Measurements from ENCODE around the gene STAB1. TPM values are rescaled to one million over a fixed set of nuclear protein-coding genes. Genes with fewer than 3 reads are reported as not detected.

Gene STAB1
- total and polyA plus RNA-seq, 2 of the 13 experiments (the other 11 are each of a cell fraction or from before 2014, with no cell fraction given), result 0.09 to 0.34 TPM

DNA sequence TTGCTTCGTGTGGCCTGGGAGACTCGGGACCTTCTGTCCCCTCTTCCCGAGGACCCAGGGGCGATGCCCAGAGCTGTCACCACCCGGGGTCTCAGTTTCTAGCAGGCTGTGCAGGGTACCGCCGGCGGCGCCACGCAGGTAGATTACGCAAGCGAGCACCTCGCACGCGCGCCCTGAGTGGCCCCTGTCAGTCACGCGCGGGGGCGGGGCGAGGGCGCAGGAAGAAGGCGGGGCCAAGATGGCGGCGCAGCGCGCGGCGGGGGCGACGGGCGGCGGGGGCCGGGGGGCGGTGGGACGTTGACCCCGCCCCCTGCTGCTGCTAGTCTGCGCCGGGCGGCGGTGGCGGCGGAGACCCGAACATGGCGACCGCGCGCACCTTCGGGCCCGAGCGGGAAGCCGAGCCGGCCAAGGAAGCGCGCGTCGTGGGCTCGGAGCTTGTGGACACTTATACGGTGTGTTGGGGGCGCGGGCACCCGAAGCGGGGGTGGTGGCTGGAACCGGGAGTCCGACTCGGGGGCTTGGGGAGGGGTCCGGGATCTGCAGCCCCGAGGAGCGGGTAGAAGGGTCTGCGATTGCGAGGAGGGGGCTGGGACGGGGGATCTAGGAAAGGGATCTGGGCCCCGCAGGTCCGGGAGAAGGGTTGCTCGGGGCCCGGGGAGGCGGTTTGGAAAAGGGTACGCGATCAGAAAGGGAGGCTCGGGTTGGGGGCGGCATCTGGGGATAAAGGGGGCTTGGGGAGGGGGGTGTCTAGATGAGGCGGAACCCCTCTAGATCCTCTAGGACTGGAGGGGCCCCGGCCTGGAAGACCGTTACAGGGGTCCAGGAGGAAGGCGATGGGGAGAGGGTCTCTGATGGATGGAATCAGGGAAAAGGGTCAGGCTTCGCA lies 39.6 kb upstream of the STAB1 start, which contains the start of gene NISCH (continued):
- TF ChIP-seq, protein P1, sequence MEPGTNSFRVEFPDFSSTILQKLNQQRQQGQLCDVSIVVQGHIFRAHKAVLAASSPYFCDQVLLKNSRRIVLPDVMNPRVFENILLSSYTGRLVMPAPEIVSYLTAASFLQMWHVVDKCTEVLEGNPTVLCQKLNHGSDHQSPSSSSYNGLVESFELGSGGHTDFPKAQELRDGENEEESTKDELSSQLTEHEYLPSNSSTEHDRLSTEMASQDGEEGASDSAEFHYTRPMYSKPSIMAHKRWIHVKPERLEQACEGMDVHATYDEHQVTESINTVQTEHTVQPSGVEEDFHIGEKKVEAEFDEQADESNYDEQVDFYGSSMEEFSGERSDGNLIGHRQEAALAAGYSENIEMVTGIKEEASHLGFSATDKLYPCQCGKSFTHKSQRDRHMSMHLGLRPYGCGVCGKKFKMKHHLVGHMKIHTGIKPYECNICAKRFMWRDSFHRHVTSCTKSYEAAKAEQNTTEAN (CRISPR knock-in tag; conservative IDR thresholded peaks at IDR 0.05), result no peak
- TF ChIP-seq SYNCRIP (IDR thresholded peaks at IDR 0.05; ENCODE audit: insufficient read depth, low read depth, low read length), result no peak
- no peak for TF ChIP-seq GTF2F1 (IDR thresholded peaks at IDR 0.05; ENCODE audit: low read length)
- 0 out of 2 replicates have a peak, but pooled peaks have one; percentile 23 for TF ChIP-seq NCOR1 (IDR thresholded peaks at IDR 0.05; ENCODE audit: borderline replicate concordance, low read length)
- TF ChIP-seq KAT8 (CRISPR knock-in tag; IDR thresholded peaks at IDR 0.05), result peak; percentile 63
- TF ChIP-seq ISL2 (CRISPR knock-in tag; IDR thresholded peaks at IDR 0.05), result no peak
- TF ChIP-seq, protein P2, sequence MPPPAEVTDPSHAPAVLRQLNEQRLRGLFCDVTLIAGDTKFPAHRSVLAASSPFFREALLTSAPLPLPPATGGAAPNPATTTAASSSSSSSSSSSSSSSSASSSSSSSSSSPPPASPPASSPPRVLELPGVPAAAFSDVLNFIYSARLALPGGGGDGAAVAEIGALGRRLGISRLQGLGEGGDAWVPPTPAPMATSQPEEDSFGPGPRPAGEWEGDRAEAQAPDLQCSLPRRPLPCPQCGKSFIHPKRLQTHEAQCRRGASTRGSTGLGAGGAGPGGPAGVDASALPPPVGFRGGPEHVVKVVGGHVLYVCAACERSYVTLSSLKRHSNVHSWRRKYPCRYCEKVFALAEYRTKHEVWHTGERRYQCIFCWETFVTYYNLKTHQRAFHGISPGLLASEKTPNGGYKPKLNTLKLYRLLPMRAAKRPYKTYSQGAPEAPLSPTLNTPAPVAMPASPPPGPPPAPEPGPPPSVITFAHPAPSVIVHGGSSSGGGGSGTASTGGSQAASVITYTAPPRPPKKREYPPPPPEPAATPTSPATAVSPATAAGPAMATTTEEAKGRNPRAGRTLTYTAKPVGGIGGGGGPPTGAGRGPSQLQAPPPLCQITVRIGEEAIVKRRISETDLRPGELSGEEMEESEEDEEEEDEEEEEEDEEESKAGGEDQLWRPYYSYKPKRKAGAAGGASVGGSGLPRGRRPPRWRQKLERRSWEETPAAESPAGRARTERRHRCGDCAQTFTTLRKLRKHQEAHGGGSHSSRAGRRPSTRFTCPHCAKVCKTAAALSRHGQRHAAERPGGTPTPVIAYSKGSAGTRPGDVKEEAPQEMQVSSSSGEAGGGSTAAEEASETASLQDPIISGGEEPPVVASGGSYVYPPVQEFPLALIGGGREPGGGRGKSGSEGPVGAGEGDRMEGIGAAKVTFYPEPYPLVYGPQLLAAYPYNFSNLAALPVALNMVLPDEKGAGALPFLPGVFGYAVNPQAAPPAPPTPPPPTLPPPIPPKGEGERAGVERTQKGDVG (CRISPR knock-in tag; IDR thresholded peaks at IDR 0.05; ENCODE audit: borderline replicate concordance), result no peak
- peak; percentile 65; the same call in 1 of the 2 replicates for TF ChIP-seq ZNF234 (CRISPR knock-in tag; conservative IDR thresholded peaks at IDR 0.05)
- TF ChIP-seq, protein P3, sequence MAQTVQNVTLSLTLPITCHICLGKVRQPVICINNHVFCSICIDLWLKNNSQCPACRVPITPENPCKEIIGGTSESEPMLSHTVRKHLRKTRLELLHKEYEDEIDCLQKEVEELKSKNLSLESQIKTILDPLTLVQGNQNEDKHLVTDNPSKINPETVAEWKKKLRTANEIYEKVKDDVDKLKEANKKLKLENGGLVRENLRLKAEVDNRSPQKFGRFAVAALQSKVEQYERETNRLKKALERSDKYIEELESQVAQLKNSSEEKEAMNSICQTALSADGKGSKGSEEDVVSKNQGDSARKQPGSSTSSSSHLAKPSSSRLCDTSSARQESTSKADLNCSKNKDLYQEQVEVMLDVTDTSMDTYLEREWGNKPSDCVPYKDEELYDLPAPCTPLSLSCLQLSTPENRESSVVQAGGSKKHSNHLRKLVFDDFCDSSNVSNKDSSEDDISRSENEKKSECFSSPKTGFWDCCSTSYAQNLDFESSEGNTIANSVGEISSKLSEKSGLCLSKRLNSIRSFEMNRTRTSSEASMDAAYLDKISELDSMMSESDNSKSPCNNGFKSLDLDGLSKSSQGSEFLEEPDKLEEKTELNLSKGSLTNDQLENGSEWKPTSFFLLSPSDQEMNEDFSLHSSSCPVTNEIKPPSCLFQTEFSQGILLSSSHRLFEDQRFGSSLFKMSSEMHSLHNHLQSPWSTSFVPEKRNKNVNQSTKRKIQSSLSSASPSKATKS (CRISPR knock-in tag; IDR thresholded peaks at IDR 0.05), result no peak; the same call in 1 of the 2 replicates
- TF ChIP-seq NAIF1 (CRISPR knock-in tag; IDR thresholded peaks at IDR 0.05; ENCODE audit: borderline replicate concordance), result no peak
- TF ChIP-seq HDAC1 (CRISPR knock-in tag; IDR thresholded peaks at IDR 0.05), result peak; percentile 90
- TF ChIP-seq, protein P4, sequence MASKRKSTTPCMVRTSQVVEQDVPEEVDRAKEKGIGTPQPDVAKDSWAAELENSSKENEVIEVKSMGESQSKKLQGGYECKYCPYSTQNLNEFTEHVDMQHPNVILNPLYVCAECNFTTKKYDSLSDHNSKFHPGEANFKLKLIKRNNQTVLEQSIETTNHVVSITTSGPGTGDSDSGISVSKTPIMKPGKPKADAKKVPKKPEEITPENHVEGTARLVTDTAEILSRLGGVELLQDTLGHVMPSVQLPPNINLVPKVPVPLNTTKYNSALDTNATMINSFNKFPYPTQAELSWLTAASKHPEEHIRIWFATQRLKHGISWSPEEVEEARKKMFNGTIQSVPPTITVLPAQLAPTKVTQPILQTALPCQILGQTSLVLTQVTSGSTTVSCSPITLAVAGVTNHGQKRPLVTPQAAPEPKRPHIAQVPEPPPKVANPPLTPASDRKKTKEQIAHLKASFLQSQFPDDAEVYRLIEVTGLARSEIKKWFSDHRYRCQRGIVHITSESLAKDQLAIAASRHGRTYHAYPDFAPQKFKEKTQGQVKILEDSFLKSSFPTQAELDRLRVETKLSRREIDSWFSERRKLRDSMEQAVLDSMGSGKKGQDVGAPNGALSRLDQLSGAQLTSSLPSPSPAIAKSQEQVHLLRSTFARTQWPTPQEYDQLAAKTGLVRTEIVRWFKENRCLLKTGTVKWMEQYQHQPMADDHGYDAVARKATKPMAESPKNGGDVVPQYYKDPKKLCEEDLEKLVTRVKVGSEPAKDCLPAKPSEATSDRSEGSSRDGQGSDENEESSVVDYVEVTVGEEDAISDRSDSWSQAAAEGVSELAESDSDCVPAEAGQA (IDR thresholded peaks at IDR 0.05; ENCODE audit: low read depth), result peak; percentile 84
- TF ChIP-seq, protein P4 (CRISPR knock-in tag; IDR thresholded peaks at IDR 0.05; ENCODE audit: borderline replicate concordance), result no peak
- TF ChIP-seq, protein P5, sequence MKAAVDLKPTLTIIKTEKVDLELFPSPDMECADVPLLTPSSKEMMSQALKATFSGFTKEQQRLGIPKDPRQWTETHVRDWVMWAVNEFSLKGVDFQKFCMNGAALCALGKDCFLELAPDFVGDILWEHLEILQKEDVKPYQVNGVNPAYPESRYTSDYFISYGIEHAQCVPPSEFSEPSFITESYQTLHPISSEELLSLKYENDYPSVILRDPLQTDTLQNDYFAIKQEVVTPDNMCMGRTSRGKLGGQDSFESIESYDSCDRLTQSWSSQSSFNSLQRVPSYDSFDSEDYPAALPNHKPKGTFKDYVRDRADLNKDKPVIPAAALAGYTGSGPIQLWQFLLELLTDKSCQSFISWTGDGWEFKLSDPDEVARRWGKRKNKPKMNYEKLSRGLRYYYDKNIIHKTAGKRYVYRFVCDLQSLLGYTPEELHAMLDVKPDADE (CRISPR knock-in tag; IDR thresholded peaks at IDR 0.05), result no peak

Measured in HepG2 (cell line).